ENCODE data around the gene THAP12.

- TF ChIP-seq EZH2 (IDR thresholded peaks at IDR 0.05; ENCODE audit: low read length) (no peak), CTCF (optimal IDR thresholded peaks at IDR 0.05 in 1 of 3, IDR thresholded peaks at IDR 0.05 in 1 of 3, conservative IDR thresholded peaks at IDR 0.05 in 1 of 3; ENCODE audit: extremely low read depth in 1 of 3, insufficient read depth in 2 of 3, low read length in 3 of 3) (no peak)
Measured at GRCh38 chr11:76325185-76325584, 55.7 kb downstream of the THAP12 start.

All from keratinocyte (primary cell).